Brain pericyte (primary cell): ENCODE results near the gene PCSK6.

Source experiments
- DNase-seq: peaks from one replicate; pipeline ENCODE4 v3.0.0-alpha.2; 2012; ENCODE audit warnings: low read depth, low spot score

The PCSK6 gene

DNA sequence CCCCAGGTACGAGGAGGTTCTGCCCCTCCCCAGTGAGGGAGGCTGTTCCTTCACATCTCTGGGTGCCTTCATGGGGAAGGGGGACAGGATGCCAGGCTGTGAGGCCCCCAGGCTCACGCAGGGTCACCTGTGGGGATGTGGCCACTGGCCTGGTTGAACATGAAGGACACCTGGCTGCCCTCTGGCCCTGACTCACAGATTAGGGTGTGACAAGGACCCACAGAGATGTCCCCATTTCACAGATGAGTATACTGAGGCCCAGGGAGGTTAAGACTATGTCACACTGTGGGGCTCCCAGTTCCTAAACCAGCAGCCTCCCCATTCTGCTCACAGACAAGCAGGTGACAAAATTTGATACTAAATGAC lies 42.4 kb downstream of the PCSK6 start:
- no peak for DNase-seq

DNA sequence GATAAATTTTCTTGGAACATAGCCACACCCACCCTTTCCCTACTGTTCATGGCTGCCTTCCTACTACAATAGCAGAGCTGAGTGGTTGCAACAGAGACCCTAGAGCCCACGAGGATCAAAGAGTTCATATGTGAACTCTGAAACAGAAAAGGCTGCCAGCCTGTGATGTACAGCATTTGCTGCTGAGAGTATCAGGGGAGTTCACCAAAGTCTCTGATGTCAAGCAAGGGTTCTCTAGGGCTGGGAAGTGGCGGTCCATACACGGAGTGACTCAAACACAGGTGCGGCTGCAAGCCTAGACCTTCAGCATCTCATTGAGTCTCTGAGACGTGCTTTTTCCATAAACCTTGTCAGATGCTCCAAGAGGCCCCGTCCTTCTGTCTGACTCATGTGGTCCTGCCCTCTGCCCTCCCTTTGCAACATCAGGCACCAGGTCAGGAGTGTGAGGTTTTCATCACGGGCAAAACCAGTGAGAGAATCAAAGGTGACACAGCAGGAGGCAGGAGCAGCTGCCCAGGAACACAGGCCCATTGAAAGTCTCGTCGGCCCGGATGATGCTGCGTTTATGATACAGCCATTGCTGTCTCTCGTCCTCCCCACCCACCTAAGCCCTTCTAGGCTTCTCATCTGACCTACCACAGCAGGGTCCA lies 42.9 kb downstream of the PCSK6 start:
- DNase-seq: no peak

DNA sequence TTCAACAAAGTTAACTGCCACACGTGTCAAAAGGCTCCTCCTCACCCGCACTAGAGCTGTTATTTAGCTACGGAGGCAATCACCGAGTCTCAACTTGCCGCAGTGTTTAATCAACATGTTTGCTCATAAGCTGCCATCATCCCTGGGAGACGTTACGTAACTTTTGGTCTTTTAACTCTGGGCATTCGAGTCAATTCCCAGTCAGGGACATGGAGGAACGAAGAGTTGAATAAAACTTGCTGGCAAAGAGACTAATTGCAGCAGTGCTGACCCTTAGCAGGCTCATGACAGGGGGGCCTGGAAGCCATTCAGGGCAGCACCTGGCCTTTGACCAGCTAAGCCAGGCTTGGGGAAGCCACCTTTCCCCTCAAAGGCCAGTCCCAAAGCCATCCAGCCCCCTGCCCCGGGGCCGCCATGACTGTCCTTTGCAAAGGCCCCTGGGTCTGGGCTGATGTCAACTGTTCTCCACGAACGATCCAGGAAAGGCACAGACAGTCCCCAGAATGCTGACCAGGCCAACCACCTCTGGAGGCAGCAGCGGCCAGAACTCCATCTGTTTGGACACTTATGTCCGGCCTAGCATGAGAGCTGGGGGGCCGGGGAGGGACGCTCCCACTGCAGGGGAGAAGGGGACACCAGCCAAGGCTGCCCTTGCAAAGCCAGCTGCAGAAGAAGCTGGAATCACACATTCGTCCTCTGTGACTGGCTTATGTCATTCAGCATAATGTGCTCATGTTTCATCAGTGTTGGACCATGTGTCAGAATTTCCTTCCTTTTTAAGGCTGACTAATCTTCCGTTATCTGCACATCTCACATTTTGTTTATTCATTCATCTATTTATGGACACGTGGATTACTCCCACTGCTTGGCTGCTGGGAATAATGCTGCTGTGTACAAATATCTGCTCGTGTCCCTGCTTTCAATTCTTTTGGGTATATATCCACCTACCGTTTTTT lies 43.7 kb downstream of the PCSK6 start:
- DNase-seq: no peak

DNA sequence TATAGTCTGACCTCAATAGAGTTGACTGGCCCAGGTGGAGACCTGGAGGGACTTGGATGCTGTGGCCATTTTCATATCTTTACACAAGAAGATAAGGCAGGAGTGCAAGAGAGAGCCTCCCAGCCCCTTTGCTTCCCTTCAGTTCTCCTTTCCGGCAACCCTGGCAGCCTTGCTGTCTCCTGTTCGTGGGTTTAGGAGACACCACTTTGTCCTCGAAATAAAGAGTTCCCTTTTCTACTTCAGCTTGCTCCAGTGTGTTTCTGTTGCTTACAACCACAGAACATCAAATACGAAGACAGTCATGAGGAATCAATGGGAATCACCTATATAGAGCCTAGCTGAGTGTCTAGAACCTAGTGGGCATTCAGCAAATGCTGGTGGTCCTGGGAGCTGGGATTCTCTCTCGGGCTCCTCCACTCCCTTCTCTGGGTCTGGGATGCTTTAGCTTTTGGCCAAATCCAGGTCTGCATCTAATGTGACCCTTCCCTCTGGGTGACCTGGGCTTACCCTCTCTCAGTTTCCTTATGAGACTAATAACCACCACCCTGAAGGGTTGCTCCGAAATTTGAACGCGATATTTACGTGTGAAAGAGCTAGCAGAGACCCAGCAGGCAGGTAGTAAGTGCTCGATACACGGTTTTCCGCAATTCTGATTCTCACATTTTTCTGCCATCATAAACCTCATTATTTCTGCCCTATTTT lies 44.5 kb downstream of the PCSK6 start:
- no peak for DNase-seq

DNA sequence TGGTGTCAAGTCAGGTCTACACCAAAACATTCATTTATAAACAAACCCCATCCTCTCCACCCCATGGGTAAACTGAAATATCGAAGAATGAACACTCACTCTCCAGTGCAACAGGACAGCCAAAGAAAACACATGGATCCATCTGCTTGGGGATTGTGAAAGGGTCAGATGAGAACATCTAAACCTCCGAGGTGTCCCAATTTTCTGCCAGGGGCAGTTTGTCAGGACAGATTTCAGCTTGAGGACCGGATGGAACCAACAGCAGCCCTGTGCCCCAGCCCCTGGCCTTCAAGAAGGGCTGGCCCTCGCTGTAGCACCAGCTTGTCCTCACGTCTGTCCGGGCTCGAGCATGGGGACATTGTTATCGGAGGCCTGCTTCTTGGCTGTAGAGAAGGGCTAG lies 45.5 kb downstream of the PCSK6 start:
- DNase-seq: no peak

DNA sequence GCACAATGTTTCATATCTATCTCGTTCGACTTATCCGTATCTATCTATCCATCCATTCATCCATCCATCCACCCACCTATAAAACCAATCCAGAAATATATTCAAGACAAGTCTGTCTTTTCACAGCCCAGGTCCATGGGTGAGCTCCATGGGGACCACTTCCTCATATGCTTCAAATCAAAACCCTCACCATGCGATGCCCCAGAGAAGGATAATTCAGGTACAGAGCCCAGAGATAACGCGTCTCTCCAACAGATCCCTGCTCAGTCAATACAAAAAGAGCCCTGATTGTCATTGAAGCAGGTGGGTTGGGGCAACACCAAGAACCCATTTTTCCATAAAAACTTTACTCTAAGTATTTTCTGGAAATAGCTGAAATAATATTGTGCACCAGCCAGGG lies 47.2 kb downstream of the PCSK6 start:
- no peak for DNase-seq

DNA sequence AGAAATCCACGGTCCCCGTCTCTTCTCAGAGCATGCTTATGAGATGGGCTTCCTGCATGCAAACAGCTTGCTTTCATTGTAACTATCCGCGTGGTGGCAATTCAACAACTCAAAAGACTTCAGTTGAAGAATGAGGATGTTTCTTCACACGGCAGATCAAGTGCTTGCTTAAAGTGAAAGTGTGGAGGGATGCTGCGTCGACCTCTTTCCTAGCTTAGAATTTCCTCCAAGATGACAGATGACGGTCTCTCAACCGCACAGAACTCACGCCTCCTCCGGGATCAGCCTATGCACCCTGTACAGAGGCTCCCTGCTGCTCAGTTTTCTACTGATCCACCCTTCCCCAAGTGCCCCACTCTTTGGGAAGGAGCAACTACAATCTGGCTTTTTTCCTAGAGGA lies 47.8 kb downstream of the PCSK6 start:
- no peak for DNase-seq

DNA sequence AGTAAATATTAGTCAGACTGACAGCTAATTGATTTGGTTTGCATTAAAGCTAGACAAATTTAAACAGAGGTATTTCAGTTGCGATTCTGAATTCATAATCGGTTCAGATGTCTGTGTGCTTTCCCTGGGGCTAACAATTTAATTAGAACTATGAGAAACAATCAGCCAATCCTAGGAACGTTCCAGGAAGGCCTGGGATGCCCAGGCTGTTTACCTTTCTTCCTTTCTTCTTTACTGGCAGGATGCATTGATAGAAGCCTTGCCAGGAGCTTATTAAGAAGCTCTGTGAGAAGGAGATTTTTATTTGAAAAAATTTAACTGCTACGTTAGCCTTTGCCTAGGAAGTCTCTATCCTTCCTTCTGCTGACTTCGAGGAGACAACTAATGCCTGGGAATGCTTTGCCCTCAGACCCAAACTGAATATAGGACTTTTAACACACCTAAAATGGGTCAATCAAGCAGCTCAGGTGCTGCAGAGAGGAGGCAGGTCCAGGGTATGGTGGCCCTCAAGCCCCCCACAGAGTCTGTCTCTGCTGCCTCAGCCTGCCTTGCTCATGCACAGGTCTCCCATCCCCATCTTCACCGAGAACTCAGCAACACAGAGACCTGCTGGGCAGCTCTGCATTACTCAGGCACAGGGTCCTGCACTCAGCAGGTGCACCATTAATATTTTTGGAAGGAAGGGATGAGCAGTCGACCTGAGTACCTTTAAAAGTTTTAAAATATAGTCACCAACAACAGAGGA lies 48.5 kb downstream of the PCSK6 start:
- DNase-seq: no peak

DNA sequence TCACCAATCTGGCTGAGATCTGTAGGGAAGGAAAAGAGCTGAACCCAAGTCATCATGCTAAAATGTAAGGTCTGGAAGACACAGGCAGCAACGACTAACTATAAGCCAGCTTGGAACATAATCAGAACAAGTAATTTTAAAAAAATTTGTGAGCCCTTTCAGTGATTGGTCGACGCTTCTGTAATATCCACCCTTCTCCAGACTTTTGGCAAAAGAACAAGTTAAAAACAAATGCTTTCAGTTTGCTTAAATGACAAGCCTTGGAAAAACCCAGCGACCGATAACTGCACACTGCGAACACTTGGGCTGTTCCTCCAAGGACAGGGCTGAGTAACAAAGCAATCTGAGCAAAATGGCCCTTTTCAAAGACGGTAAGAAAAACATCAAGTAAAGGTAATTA lies 49.6 kb downstream of the PCSK6 start:
- DNase-seq: no peak

DNA sequence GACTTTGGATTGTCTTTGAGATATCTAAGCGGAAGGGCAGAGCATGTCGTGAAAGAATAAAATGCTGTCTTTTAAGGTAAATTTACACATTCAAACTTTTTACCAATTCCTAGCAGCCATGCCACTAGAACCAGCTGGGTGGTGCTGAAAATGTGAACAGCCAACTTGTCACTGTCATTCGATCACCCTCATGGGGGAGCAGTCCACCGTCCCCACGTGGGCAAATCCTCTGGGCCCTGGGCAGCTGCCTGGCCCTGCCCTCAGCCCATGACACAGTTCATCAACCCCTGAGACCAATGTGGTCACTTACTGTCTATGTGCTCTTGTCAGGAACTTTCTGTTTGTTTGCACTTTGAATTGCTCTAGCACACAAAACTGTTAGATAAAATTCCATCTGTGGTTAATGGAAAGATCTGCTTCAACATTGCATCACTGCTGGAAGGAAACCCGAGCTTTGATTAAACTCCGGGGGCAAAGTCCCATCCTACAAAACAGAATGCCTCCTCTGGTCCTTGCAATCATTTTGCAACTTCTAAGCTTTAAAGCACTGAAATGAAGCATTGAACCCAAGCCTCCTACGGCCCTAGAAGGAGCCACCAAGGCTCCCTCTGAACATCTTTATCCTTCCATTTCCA lies 50.1 kb downstream of the PCSK6 start:
- no peak for DNase-seq

DNA sequence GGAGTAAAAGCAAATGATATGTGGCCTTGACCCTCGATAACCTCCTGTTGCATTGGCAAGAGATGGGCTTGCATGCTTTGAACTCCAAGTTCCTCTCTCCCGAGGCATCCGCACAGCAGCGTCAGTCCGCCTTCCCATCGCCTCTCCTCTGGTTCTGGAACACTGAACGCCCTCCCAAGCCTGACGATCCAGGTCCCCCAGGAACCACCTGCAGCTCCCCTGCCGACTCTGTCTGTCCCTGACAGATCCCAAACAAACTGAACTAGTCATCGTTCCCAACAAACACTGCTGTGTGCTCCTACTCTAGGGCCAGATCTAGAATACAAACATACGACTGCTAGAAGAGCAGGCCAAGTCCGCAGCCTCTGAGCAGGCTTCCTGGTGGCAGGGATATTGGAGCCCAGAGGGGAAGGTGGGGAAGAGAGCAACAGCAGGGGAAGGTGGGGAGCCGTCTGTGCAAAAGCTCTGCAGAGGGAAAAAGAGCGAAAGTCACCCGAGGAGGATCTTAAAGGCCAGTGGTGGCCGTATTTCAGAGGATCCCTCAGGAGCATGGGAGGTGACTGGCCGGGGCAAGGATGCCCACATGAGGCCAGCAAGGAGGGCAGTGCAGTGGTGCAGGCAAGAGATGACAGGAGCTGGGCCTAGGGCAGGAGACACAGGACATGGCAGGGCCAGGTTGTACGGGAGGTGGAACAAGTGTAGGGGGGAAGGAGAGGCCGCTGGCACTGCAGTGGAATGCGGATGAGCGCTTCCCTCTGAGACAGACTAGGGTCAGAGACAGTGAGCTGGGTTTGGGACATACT lies 50.8 kb downstream of the PCSK6 start:
- DNase-seq: no peak

DNA sequence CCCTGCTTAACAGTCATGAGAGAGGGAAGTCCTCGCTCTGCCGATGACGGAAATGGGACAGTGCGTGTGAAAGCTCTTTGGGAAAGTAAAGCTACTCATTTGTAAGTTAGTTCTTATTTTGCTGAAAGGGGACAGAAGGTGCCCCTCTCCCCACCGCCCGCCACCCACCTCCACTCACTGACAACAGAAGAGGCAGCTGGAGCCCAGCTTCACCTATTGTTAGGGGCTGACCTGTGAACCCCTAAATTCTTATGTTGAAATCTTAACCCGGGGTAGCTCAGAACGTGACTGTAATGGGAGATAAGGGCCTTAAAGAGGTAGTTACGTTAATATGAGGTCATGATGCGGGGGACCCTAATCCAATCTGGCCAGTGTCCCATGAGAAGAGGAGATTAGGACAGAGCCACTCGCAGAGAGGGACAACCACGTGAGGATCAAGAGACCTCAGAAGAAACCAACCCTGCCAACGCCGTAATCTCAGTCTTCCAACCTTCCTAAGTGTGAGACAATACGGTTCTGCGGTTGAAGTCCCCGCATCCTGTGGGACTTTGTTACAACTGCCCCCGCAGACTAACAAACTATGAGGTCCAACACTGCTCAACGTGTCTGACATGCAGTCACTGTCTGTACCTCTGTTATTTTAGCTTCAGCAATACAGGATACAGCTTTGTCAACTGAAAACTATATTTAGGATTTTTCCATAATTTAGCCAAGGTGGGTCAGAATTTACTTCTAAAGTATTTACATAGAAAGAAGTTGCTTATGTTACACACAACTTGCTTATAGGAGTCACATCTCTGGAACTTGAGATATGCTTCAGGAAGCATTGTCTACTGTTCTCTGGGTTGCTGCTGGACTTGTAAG lies 51.7 kb downstream of the PCSK6 start:
- DNase-seq: no peak

DNA sequence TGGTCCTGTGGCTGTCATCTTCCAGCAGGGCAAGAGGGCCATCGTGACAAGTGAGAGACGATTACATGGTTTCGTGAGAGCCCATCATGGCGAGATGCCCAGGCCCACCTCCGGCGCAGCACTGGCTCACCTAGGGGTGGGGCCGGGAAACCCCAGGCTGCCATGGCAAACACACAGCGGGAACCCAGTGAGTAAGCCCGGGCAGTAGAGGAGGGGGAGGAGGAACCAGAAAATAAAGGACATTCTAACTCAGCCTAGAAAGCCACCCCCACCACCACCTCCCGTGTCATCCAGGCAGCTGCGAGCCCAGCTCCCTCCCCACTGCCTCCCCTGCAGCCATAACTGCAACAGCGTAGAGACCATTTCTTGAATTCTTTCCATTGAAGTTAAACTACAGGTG lies 52.3 kb downstream of the PCSK6 start:
- DNase-seq: no peak

DNA sequence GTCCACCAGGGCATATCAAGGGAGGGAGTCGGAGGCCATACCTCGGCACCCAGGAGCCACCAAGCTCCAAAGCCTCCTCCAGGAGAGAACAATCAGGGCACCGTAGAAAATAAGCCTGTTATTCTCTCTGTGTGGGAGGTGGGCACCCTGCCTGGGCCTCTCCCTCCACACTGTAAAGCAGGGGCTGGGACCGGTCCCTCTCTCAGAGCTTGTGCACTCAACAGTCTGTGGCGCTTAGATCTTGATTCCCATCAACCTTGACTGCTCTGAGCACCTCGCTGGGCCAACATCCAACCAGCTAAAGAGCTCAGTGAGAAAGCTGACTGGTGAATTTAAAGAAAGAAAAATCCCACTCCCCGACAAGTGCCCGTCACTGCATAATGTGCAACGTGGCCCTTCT lies 53.0 kb downstream of the PCSK6 start:
- DNase-seq: no peak

DNA sequence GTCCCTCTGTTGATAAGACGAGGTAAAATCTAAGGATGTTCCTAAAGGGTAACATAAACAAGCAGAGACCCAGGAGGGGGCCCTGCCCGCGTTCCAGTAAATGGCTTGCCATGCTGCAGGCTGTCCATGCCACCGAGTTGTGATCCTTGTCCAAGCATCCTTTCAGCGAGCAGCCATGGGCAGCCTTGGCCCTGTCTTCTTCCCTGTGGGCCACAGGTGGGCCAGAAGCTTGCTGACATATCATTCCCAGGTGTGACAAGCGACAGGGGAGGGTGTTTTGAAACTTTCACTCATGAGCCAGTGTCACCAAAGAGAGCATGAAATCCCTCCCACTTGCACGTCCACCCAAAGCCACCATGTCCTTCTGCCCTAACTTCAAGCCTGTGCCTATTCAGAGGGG lies 53.7 kb downstream of the PCSK6 start:
- DNase-seq: no peak

DNA sequence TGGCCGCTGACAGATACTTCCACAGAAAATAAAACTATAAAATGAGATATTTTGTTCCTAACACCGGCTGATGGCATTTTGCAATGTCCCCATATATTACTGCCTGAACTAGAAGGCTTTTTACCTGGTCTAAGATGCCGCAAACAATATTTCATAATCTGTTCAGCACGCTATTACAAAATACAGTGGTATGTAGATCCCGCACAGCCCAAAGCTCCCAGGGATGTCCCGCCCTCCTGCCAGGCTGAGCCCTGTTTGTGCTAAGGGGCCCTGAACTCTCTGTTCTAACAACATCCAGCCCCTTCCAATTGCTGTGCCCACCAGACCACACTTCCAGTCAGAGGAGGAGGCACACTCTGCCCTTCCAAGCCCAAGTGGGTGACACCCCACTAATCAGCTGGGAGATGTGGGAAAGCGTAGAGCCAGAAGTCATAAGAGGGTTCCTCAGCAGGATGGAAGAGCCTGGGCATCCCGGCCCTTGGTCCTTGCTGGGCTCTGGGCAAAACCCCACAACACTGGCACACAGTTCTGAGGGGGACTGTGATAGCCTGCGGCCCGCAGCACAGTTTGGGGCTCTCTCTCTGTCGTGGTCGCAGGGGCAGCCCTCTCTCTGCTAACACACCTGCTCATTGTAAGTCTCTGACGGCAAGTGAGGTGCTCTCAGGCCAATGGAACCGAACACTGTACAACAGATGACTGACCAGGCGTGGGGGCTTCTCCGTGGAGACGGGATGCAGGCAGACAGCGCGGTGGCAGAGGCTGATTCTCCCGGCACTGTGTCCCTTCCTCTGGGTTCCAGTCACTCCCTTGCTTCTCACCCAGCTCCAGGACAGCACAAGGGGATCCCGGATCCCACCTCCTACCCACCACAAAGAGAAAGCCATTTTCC lies 55.2 kb downstream of the PCSK6 start:
- DNase-seq: no peak

DNA sequence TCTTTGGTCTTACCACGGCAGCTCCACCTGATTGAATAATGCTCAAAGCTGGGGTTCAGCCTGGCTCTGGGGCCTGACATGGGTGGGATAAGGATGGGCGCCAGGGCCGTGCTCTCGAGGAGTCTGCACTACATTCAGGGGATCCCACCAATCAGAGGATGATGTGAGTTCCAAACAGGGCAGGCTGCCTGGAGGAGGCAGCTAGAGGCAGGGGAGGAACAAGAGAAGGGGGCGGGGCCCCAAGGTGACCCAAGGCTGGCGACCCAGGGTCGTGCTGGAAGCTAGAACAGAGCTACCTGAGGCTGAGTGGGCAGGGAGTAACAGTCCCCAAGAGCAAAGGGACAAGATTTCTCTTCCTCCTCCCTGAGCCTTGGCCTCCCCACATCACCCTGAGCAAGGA lies 56.1 kb downstream of the PCSK6 start:
- no peak for DNase-seq

DNA sequence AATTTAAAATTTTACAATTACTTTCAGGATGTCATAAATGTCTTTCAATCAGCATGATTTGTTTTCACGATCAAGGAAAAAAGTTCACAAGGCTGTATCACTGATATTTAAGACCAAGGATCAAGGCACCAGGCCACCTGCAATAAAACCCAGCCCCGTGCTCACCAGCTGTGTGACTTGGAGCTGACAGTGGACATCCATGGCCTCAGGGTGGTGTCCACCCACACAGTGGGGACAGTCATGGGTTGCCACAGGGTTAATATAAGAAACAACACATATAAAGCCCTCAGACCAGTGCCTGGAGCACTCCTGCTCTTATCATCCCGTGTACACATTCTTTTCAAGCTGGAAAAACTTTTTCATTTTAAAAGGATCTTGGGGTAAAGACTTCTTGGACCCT lies 56.5 kb downstream of the PCSK6 start:
- DNase-seq: no peak

DNA sequence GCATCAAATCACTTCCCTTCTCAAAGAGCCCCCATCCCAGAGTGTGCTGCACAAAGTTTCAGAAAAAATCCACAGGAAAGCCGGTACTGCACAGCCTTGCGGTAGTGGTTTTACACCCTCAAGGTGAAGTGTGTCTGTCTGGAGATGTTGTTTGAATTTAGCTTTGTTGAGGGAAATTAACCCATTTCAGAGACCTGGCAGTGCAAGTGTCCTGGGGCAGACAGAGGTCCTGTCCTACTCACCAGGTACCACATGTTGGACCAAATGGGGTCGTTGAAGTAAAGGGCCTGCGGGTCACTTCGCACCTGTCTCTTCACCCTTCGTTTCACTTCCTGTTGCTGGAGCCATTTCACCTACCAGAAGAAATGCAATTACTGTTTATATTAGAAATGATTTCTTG lies 57.8 kb downstream of the PCSK6 start:
- no peak for DNase-seq
